ENCODE measurements around the gene SFSWAP. TPM values are rescaled to one million over a fixed set of nuclear protein-coding genes. Genes with fewer than 3 reads are reported as not detected.
"Not testable (repeated sequence)": the region's sequence is repeated elsewhere in the genome, so short reads cannot be mapped to it uniquely, and the experiment has no call there.

SFSWAP gene
- total RNA-seq, 1 donor, result 59.0 TPM

- no peak overlapping the region for H3K4me3 ChIP-seq (ENCODE audit: low read length)
Measured at GRCh38 chr12:131734336-131735152, 23.7 kb downstream of the SFSWAP start.

DNA sequence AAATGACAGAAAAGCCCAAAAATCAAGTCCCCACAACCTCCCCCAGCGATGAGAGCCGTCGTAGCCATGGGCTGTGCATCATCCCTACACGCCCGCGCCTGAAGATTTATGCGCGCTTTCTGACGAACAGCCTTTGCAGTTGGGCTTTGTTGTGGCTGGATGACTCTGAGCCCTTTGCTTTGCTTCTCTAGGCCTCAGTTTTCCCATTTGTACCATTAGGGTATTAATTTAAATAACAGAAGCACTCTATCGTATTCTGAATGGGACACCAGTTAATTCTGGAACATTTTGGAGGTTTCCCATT, 24.2 kb downstream of the SFSWAP start:
- Histone ChIP-seq H3K9me3 (ENCODE audit: low read depth, low read length) (no peaks in the 10 kb centered on the region), H3K4me3 (ENCODE audit: low read length) (no peak overlapping the region), H3K4me1 (ENCODE audit: insufficient read depth, low read length) (no peaks in the 10 kb centered on the region), H3K27me3 (ENCODE audit: insufficient read depth, low read length) (no peaks in the 10 kb centered on the region)

More at GRCh38 chr12:131734336-131735152, 23.7 kb downstream of the SFSWAP start:
- Histone ChIP-seq H3K9me3 (ENCODE audit: low read depth, low read length) (no peaks in the 10 kb centered on the region), H3K4me1 (ENCODE audit: insufficient read depth, low read length) (no peaks in the 10 kb centered on the region), H3K27me3 (ENCODE audit: insufficient read depth, low read length) (no peaks in the 10 kb centered on the region)

DNA sequence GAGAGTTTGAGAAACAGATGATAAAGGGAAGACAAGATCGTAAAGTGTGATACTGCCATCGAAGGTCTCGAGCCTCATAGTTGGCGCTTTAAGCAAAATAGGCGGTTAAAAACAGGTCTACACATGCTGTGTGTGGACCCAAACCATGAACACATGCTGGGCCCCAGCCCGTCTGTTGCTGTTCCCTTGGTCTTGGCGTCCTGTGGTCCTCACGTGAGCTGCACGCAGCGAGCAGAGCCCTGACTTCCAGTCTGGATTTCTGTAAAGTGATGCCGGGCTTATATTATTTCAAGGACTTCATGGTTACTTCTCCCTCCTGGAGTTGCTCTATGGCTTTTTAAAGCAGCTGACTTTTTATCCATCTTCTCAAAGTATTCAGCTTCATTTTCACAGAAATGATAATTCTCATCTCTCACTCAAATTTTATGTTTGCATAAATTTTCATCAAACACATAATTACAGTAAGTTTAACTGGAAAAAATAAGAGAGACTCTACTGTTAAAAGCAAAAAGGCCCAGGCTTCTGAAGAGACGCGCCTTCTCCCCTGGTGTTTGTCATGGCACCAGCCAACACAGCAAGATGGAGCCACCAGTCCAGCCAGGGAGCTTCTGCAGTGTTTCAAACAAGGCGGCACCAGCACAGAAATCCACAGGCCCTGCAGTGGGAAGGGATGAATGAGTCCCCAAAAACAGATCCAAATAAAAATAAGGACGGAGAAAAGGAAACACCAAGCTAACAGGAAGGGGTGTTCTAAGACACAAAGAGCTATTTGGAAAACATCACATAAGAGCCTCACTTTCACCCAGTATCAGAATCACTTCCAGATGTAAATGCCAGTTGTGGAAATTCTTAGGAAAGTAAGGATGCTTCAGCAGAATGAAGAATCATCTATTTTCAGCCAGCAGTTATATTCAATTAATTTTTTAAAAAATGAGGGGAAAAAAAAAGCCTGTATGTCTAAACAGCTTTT, 24.9 kb downstream of the SFSWAP start:
- no peaks in the 10 kb centered on the region for H3K9me3 ChIP-seq (ENCODE audit: low read depth, low read length)
- no peak overlapping the region for H3K4me3 ChIP-seq (ENCODE audit: low read length)
- no peaks in the 10 kb centered on the region for H3K4me1 ChIP-seq (ENCODE audit: insufficient read depth, low read length)
- H3K27me3 ChIP-seq (ENCODE audit: insufficient read depth, low read length), result no peaks in the 10 kb centered on the region

DNA sequence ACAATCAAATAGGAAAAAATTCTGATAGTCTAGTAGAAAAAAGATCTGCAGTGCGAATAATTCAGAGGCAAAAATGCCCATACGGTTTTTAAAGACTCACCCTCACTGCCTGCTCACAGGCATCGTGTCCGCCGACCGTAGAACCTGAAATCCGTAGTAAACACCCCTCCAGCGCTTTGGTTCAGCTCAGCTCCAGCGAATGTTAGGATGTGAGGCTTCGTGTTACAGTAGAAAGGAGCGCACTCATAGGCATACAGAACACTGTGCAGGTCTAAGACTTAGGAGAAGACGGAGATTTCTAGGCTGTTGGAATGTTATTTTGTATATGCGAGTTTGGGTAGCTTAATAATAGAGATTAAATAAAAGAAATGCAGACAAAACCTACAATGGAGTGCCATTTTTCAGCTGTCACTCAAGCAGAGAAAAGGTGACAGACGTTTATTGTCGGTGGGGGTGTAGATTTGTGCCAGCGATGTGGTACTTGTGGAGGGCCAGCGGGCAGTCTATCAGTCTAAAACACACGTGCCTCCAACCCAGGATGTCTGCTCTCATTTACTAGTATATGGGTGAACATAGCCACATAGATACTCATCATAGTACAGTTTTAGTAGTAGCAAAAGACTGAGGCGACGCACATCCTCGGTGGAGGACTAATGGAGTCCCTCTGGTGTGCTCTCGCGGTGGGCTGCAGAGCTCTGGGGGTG, 25.7 kb downstream of the SFSWAP start:
- no peaks in the 10 kb centered on the region for H3K4me1 ChIP-seq (ENCODE audit: insufficient read depth, low read length)

DNA sequence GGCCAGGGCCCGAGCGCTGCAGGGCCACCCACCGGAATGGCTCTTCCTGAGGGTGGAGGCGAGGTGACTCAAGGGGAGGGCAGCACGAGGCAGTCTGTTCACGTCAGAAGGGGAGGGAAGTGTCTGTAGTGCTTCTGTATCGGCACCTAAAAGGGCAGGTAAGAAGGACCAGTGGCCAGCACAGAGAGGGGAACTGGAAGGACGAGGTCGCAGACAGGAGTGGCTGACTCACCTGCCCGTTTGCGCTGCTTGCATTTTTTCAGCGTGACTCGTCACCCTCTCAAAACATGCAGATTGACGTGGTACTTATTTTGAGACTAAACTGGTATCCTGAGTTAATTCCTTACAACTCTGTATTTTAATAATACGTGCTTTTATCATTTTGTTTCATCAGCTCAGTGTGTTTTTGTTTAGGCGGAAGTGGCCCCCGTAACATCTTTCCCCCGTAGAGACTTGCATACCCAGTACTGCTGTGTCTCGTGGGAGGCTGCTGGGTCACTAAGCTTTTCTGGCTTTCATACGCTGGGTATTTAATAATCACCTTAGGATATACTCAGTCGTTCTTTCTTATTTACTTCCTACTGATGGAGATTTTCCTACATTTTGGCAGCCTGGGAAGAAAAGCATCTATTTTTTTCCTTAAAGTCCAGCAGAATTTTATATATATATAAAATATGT, 26.4 kb downstream of the SFSWAP start:
- Histone ChIP-seq H3K9me3 (ENCODE audit: low read depth, low read length) (no peaks in the 10 kb centered on the region), H3K4me1 (ENCODE audit: insufficient read depth, low read length) (no peaks in the 10 kb centered on the region), H3K4me3 (ENCODE audit: low read length) (no peak overlapping the region), H3K27me3 (ENCODE audit: insufficient read depth, low read length) (no peaks in the 10 kb centered on the region)

More for the DNA sequence above, 25.7 kb downstream of the SFSWAP start:
- Histone ChIP-seq H3K9me3 (ENCODE audit: low read depth, low read length) (no peaks in the 10 kb centered on the region), H3K27me3 (ENCODE audit: insufficient read depth, low read length) (no peaks in the 10 kb centered on the region), H3K4me3 (ENCODE audit: low read length) (no peak overlapping the region)

DNA sequence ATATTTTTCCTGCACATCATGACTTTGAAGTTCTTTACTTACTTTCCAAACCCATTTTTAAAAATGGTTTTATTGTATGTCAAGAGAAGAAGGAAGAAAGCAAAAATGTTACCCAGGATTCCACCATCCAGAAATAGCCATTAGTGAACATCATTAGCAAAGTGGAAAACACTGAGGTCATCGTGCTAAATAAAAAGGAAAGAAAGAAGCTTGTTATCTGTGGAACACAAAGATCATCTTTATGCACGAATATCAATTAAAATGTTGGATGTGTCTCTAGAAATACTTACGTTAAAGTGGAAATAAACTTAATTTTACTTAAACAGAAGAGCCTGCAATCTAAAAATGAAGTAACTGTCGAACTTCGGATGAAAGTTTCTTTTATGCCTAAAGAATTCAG, 27.3 kb downstream of the SFSWAP start:
- no peaks in the 10 kb centered on the region for H3K4me1 ChIP-seq (ENCODE audit: insufficient read depth, low read length)

DNA sequence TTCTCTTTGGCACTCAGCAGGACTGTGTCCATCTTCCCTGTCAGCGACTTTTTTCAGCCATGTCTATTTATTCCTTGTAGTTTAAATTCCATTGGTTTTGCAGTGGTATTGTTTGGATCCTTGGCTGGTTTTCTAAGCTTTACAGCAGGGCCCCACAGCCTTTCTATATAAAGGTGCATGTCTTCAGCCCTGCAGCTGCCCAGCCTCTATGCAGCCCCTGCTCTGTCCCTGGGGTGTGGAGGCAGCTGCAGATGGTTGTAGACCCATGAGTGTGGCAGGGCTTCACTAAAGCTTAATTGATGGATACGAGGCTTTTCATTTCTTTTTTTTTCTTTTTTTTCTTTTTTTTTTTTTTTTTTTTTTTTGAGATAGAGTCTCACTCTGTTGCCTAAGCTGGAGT, 29.7 kb downstream of the SFSWAP start:
- H3K27me3 ChIP-seq (ENCODE audit: insufficient read depth, low read length), result no peaks in the 10 kb centered on the region
- no peak overlapping the region for H3K4me3 ChIP-seq (ENCODE audit: low read length)
- no peaks in the 10 kb centered on the region for H3K9me3 ChIP-seq (ENCODE audit: low read depth, low read length)
- no peaks in the 10 kb centered on the region for H3K4me1 ChIP-seq (ENCODE audit: insufficient read depth, low read length)

More for the DNA sequence above, 27.3 kb downstream of the SFSWAP start:
- no peak overlapping the region for H3K4me3 ChIP-seq (ENCODE audit: low read length)
- H3K27me3 ChIP-seq (ENCODE audit: insufficient read depth, low read length), result no peaks in the 10 kb centered on the region
- no peaks in the 10 kb centered on the region for H3K9me3 ChIP-seq (ENCODE audit: low read depth, low read length)

DNA sequence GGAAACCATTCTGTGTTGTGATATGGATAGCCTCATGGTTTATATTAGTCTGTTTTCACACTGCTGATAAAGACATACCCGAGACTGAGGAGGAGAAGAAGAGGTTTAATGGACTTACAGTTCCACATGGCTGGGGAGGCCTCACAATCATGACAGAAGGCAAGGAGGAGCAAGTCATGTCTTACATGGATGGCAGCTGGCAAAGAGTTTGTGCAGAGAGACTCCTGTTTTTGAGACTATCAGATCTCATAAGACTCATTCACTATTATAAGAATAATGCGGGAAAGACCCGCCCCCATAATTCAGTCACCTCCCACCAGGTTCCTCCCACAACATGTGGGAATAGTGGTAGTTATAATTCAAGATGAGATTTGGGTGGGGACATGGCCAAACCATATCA, 31.9 kb downstream of the SFSWAP start:
- H3K9me3 ChIP-seq (ENCODE audit: low read depth, low read length); H3K27me3 ChIP-seq (ENCODE audit: insufficient read depth, low read length); H3K4me3 ChIP-seq (ENCODE audit: low read length); H3K4me1 ChIP-seq (ENCODE audit: insufficient read depth, low read length): not testable (repeated sequence)

GRCh38 chr12:131743410-131743809, 32.5 kb downstream of the SFSWAP start:
- H3K27me3 ChIP-seq (ENCODE audit: insufficient read depth, low read length); H3K9me3 ChIP-seq (ENCODE audit: low read depth, low read length); H3K4me3 ChIP-seq (ENCODE audit: low read length); H3K4me1 ChIP-seq (ENCODE audit: insufficient read depth, low read length): not testable (repeated sequence)

DNA sequence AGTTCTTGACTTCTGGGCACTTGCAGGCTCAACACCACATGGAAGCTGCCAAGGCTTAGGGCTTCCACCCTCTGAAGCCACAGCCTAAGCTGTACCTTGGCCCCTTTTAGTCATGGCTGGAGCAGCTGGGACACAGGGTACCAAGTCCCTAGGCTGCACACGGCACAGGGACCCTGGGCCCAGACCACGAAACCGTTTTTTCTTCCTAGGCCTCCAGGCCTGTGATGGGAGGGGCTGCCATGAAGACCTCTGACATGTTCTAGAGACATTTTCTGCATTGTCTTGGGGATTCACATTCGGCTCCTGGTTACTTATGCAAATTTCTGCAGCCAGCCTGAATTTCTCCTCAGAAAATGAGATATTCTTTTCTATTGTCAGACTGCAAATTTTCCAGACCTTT, 33.0 kb downstream of the SFSWAP start:
- H3K4me3 ChIP-seq (ENCODE audit: low read length), result not testable (repeated sequence)

DNA sequence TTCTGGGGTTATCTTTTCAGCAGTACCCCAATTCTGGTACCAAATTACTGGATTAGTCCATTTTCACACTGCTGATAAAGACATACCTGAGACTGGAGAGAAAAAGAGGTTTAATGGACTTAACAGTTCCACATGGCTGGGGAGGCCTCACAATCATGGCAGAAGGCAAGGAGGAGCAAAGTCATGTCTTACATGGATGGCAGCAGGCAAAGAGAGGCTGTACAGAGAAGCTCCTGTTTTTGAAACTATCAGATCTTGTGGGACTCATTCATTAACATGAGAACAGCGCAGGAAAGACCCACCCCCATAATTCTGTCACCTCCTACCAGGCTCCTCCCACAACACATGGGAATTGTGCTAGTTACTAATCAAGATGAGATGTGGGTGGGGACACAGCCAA, 33.8 kb downstream of the SFSWAP start:
- not testable (repeated sequence) for H3K4me3 ChIP-seq (ENCODE audit: low read length); H3K9me3 ChIP-seq (ENCODE audit: low read depth, low read length); H3K4me1 ChIP-seq (ENCODE audit: insufficient read depth, low read length); H3K27me3 ChIP-seq (ENCODE audit: insufficient read depth, low read length)

More for the DNA sequence above, 33.0 kb downstream of the SFSWAP start:
- H3K4me1 ChIP-seq (ENCODE audit: insufficient read depth, low read length); H3K9me3 ChIP-seq (ENCODE audit: low read depth, low read length); H3K27me3 ChIP-seq (ENCODE audit: insufficient read depth, low read length): not testable (repeated sequence)

DNA sequence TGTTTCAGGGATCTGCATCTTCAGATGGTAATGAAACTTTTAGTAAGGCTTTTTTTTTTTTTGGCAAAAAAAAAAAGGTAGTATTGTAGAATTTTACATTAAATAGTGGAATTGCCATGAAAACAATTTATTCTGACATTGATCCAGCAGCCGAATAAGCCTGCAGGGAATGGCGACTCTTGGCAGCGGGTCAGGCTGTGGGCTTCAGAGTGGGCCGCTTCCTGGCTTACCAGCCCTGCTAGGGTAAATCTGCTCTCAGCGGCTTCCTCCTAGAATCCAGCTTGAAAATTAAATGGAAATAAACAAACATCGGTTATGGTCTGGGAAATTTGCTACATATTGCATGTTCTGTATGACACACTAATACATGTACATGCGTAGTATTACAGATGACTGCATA, 34.8 kb downstream of the SFSWAP start:
- no peaks in the 10 kb centered on the region for H3K27me3 ChIP-seq (ENCODE audit: insufficient read depth, low read length)
- H3K4me1 ChIP-seq (ENCODE audit: insufficient read depth, low read length), result no peaks in the 10 kb centered on the region
- H3K9me3 ChIP-seq (ENCODE audit: low read depth, low read length), result no peaks in the 10 kb centered on the region
- no peak overlapping the region for H3K4me3 ChIP-seq (ENCODE audit: low read length)

DNA sequence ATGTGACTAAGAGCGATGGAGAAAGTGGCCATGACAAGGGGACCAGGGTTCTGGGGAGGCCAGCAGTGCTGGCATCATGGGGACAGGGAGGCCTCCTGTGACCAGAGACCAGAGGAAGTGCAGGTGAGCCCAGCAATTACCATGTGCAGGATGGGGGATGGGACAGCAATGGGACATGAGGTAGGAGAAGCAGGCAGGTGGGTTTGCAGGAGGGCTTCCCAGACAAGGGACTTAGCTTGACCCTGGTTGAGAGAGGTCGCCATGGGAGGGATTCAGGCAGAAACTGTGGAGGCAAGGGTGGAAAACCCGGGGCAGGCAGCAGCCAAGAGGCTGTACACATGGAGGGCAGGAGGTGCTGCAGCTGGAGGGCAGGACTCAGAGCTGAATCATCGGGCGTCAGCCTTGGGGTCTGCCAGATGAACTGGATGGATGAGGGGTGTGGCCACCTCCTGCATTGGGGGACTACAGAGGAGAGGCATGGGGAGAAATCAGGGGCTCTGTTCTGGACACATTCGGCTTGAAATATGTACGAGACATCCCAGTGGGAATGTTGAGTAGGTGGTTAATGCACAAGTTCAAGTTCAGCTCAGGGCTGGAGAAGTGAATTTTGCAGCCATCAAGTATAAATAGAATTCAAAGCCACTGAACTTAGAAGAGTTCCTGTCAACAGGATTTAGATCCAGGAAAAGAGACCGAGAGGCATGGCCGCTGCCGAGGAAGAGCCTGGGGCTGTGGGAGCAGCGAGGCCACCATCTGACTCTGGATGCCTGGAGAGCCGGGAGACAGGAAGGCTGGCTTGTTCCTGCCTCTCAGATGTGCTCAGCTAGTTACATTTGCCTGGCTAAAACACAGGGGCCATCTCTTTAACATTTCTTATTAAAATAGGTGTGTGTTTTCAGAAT, 36.6 kb downstream of the SFSWAP start:
- Histone ChIP-seq H3K4me3 (ENCODE audit: low read length) (no peak overlapping the region), H3K27me3 (ENCODE audit: insufficient read depth, low read length) (no peaks in the 10 kb centered on the region)

More for the DNA sequence above, 36.6 kb downstream of the SFSWAP start:
- Histone ChIP-seq H3K9me3 (ENCODE audit: low read depth, low read length) (no peaks in the 10 kb centered on the region), H3K4me1 (ENCODE audit: insufficient read depth, low read length) (no peaks in the 10 kb centered on the region)

Data from mononuclear cell (primary cell).